Liver (tissue), 3 donors: ENCODE measurements around the gene TGFBR3.

Experiments
- GABPA ChIP-seq, 2 donors: IDR thresholded peaks in 1 of 2; conservative IDR thresholded peaks in 1 of 2; 2 replicates each; pipeline ENCODE4 v1.6.1; 2016; ENCODE audit warnings: antibody characterized with exemption in 2 of 2, mild to moderate bottlenecking in 1 of 2, moderate library complexity in 1 of 2
- HNF4A ChIP-seq, 2 donors: conservative IDR thresholded peaks; 2 replicates each; pipeline ENCODE4 v1.6.1; 2016; ENCODE audit warnings: antibody characterized with exemption in 2 of 2, mild to moderate bottlenecking in 2 of 2
- RAD21 ChIP-seq, 2 donors: IDR thresholded peaks; 2 replicates each; pipeline ENCODE4 v1.6.1; 2016; ENCODE audit warnings: antibody characterized with exemption in 2 of 2, mild to moderate bottlenecking in 2 of 2
- TAF1 ChIP-seq: conservative IDR thresholded peaks from 2 replicates; pipeline ENCODE4 v1.6.1; 2016; ENCODE audit warnings: antibody characterized with exemption, mild to moderate bottlenecking
- TF ChIP-seq, protein P1 (sequence below): fragments of 150-350 bp; IDR thresholded peaks from 2 replicates; pipeline ENCODE4 v1.5.1; 2017; ENCODE audit warnings: improper control_type of control experiment, low read depth, low read length; ENCODE audit not compliant: missing input control
- TF ChIP-seq, protein P2 (sequence below): IDR thresholded peaks from 2 replicates; pipeline ENCODE4 v1.6.1; 2016; ENCODE audit warnings: antibody characterized with exemption
- TF ChIP-seq, protein P3 (sequence below): IDR thresholded peaks from 2 replicates; pipeline ENCODE4 v1.6.1; 2016; ENCODE audit warnings: antibody characterized with exemption, mild to moderate bottlenecking
- TF ChIP-seq, protein P4 (sequence below): IDR thresholded peaks from 2 replicates; pipeline ENCODE4 v1.6.1; 2016; ENCODE audit warnings: antibody characterized with exemption
- TF ChIP-seq, protein P5 (sequence below): IDR thresholded peaks from 2 replicates; pipeline ENCODE4 v1.6.1; 2016; ENCODE audit warnings: antibody characterized with exemption
- donor health status: healthy.
- donor health status: healthy.

DNA sequence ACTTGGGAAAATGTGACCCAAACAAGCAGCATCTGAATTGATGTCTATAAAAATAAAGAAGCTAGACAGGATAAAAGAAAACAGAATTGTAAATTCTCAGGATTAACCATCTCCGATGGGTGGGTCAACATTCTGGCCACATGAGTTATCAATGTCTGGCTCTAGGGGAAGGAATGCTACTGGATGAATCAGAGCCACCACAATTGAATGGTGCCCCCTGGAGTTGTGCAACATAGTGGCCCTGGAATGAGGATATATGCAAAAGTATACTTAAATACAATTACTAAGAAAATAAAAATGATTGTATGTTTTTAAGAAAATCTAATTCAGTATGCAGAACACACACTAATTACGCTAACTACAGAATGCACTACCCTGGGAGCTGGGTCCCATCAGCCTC, 185.6 kb downstream of the TGFBR3 start:
- no peak for TF ChIP-seq TAF1
- TF ChIP-seq, protein P1, sequence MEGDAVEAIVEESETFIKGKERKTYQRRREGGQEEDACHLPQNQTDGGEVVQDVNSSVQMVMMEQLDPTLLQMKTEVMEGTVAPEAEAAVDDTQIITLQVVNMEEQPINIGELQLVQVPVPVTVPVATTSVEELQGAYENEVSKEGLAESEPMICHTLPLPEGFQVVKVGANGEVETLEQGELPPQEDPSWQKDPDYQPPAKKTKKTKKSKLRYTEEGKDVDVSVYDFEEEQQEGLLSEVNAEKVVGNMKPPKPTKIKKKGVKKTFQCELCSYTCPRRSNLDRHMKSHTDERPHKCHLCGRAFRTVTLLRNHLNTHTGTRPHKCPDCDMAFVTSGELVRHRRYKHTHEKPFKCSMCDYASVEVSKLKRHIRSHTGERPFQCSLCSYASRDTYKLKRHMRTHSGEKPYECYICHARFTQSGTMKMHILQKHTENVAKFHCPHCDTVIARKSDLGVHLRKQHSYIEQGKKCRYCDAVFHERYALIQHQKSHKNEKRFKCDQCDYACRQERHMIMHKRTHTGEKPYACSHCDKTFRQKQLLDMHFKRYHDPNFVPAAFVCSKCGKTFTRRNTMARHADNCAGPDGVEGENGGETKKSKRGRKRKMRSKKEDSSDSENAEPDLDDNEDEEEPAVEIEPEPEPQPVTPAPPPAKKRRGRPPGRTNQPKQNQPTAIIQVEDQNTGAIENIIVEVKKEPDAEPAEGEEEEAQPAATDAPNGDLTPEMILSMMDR, result no peak
- TF ChIP-seq, protein P2, sequence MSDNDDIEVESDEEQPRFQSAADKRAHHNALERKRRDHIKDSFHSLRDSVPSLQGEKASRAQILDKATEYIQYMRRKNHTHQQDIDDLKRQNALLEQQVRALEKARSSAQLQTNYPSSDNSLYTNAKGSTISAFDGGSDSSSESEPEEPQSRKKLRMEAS, result no peak
- TF ChIP-seq GABPA (IDR thresholded peaks at IDR 0.05 in 1 of 2, conservative IDR thresholded peaks at IDR 0.05 in 1 of 2), result no peak
- TF ChIP-seq, protein P3, sequence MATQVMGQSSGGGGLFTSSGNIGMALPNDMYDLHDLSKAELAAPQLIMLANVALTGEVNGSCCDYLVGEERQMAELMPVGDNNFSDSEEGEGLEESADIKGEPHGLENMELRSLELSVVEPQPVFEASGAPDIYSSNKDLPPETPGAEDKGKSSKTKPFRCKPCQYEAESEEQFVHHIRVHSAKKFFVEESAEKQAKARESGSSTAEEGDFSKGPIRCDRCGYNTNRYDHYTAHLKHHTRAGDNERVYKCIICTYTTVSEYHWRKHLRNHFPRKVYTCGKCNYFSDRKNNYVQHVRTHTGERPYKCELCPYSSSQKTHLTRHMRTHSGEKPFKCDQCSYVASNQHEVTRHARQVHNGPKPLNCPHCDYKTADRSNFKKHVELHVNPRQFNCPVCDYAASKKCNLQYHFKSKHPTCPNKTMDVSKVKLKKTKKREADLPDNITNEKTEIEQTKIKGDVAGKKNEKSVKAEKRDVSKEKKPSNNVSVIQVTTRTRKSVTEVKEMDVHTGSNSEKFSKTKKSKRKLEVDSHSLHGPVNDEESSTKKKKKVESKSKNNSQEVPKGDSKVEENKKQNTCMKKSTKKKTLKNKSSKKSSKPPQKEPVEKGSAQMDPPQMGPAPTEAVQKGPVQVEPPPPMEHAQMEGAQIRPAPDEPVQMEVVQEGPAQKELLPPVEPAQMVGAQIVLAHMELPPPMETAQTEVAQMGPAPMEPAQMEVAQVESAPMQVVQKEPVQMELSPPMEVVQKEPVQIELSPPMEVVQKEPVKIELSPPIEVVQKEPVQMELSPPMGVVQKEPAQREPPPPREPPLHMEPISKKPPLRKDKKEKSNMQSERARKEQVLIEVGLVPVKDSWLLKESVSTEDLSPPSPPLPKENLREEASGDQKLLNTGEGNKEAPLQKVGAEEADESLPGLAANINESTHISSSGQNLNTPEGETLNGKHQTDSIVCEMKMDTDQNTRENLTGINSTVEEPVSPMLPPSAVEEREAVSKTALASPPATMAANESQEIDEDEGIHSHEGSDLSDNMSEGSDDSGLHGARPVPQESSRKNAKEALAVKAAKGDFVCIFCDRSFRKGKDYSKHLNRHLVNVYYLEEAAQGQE, result no peak
- no peak for TF ChIP-seq HNF4A (conservative IDR thresholded peaks at IDR 0.05)
- TF ChIP-seq, protein P4, sequence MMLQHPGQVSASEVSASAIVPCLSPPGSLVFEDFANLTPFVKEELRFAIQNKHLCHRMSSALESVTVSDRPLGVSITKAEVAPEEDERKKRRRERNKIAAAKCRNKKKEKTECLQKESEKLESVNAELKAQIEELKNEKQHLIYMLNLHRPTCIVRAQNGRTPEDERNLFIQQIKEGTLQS, result no peak
- no peak for TF ChIP-seq RAD21 (IDR thresholded peaks at IDR 0.05)
- TF ChIP-seq, protein P5, sequence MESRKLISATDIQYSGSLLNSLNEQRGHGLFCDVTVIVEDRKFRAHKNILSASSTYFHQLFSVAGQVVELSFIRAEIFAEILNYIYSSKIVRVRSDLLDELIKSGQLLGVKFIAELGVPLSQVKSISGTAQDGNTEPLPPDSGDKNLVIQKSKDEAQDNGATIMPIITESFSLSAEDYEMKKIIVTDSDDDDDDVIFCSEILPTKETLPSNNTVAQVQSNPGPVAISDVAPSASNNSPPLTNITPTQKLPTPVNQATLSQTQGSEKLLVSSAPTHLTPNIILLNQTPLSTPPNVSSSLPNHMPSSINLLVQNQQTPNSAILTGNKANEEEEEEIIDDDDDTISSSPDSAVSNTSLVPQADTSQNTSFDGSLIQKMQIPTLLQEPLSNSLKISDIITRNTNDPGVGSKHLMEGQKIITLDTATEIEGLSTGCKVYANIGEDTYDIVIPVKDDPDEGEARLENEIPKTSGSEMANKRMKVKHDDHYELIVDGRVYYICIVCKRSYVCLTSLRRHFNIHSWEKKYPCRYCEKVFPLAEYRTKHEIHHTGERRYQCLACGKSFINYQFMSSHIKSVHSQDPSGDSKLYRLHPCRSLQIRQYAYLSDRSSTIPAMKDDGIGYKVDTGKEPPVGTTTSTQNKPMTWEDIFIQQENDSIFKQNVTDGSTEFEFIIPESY, result no peak
